Measurements from ENCODE around the gene RAB11FIP4.

RAB11FIP4 gene

DNA sequence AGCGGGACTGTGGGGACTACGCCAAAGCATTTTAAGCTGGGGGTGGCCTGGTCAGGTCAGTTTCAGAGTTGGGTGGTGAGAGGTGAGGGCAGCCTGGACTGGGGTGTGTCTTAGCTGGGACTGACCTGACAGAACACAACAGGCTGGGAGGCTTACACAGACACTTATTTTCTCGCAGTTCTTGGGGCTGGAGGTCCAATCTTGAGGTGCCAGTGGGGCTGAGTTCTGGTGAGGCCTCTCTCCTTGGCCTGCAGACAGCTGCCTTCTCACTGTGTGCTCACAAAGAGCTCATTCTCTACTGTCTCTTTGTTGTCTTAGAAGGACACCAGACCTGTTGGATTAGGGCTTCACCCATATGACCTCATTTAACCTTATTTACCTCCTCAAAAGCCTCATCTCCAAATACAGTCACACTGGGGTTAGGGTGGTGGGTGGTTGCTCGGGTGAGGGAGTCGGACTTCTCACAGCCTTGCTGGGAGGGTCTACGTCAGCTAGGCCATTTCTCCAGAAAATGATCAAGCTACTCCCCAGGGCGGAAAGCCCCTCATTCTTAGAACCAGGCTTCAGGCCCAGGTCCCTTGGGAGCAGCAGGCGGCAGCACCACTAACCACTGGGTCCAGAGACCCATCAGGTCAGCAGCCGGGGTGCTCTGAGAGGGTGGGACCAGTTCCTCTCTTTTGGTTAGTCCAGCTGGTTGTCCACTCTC, 149.3 kb downstream of the RAB11FIP4 start:
- TF ChIP-seq, protein P1, sequence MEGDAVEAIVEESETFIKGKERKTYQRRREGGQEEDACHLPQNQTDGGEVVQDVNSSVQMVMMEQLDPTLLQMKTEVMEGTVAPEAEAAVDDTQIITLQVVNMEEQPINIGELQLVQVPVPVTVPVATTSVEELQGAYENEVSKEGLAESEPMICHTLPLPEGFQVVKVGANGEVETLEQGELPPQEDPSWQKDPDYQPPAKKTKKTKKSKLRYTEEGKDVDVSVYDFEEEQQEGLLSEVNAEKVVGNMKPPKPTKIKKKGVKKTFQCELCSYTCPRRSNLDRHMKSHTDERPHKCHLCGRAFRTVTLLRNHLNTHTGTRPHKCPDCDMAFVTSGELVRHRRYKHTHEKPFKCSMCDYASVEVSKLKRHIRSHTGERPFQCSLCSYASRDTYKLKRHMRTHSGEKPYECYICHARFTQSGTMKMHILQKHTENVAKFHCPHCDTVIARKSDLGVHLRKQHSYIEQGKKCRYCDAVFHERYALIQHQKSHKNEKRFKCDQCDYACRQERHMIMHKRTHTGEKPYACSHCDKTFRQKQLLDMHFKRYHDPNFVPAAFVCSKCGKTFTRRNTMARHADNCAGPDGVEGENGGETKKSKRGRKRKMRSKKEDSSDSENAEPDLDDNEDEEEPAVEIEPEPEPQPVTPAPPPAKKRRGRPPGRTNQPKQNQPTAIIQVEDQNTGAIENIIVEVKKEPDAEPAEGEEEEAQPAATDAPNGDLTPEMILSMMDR (conservative IDR thresholded peaks at IDR 0.05): no peak
- no peak overlapping the region for H3K27ac ChIP-seq

DNA sequence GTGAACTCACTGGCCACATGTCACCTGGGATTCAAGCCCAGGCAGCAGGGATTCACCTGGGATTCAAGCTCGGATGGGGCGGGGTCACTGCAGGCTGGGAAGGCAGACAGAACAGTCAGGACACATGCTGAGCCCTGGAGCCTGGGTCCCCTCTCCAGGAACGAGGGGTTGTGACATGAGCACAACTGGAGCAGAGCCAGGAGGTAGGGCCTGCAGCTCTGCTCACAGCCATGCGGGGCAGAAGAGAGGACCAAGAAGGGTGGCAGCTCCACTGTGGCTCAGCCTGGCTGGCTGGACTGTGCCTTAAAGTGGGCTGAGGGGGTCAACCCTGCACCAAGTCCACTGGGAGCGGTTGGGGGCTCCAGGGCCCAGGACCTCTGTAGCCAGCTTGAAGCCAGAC, 150.1 kb downstream of the RAB11FIP4 start:
- TF ChIP-seq, protein P1 (conservative IDR thresholded peaks at IDR 0.05): no peak; the same call in 1 of the 2 replicates
- H3K27ac ChIP-seq: no peak overlapping the region

DNA sequence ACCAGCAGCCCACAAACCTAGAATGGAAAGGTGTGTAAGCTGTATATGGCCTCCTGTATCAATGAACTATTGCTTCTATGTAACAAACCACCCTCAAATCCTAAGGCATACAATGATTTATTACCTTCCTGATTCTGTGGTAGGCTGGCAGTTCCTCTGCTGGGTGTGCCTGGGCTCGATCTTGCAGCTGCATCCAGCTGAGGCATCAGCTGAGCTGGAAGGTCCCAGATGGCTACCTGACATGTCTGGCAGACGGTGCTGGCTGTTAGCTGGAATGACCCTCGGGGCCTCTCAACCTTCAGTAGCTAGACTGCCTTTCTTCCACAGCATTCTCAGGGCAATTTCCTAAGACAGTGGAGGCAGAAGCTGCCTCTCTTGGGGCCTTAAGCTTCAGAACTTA, 152.7 kb downstream of the RAB11FIP4 start:
- TF ChIP-seq, protein P1 (conservative IDR thresholded peaks at IDR 0.05): no peak
- no peak overlapping the region for H3K27ac ChIP-seq

DNA sequence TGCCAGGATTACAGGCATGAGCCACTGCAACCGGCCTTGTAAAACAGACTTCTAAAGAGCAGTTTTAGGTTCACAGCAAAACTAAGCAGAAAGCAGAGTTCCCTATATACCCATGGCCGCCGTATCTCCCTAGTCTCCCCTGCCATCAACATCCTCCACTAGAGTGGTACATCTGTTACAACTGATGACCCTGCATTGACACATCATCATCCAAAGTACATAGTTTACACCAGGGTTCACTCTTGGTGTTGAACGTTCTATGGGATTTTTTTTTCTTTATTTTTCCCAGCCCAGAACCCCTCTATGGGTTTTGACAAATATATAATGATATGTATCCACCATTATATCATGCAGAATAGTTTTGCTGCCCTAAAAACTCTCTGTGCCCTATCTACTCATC, 155.2 kb downstream of the RAB11FIP4 start:
- H3K27ac ChIP-seq: no peak overlapping the region
- TF ChIP-seq, protein P1 (conservative IDR thresholded peaks at IDR 0.05): no peak

DNA sequence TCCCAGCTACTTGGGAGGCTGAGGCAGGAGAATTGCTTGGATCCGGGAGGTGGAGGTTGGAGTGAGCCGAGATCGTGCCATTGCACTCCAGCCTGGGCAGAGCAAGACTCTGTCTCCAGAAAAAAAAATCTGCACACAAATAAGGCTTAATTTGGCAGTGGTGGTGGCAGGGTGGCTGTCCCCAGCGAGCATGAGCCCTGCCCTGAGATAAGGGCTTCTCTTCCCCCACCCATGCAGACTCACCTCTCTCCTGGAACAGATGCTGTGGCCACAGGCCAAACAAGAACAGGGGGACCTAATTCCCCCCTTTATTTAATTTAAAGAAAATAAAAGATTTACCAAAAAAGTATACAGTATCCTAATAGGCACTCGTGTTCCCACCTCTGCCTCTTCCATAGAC, 157.2 kb downstream of the RAB11FIP4 start:
- TF ChIP-seq, protein P1 (conservative IDR thresholded peaks at IDR 0.05): no peak
- H3K27ac ChIP-seq: peak overlapping the region; percentile 97

DNA sequence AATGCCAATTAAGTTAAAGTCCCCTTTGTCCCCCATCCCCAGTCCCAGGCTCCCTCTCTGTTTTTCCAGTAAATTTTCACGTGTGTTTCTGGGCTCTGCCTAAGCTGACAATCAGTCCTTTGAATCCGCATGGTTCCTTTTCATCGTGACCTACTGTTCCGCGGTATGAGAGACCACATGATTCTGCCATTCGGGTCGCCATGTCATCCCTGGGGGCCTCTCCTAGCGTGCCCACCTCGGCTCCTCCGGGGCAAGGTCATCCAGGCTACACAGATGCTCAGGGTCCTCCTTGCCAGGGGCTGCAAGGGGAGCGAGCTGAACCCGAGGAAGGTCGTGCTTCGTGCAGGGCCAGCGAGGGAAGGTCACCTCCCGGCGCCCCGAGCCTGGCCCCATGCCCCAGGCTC, 157.6 kb downstream of the RAB11FIP4 start:
- TF ChIP-seq, protein P1 (conservative IDR thresholded peaks at IDR 0.05): no peak

DNA sequence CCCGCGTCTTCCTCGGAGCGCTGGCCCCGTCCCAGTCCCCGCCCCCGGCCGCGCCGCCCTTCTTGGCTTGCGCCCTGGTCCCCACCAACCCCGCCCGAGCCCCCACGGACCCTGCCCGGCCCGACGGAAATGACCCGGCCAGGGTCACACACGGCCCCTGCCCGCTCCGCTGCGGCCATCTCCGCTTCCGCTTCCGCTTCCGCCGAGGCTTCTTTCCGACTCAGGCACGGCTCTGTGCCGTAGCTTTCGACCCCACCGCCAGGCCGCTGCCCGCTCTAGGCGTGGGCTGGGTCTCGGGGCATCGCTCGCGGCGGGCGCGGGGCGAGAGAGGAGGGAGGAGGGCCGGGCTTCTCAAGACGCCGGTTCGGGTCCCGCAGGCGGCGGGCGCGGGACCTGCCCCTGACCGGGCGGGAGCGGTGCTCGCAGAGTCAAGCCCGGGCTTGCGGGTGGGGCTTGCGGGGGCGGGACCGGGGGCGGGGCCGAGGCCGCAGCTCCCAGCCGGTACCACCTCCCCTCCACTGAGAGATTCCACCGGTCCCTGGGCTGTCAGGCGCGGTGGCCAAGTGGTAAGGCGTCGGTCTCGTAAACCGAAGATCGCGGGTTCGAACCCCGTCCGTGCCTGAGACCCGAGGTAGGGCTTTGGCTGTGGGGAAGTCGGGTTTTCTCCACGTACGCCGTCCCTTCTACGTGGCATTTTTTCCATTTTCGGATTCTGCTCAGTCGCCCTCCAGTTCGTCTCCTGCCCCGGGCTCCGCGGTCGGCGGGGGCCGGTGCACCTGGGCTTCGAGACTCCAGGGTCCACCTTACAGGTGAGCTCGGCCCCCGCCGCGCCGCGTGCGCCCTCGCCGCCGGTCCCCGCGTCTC, 158.3 kb downstream of the RAB11FIP4 start:
- TF ChIP-seq, protein P1 (conservative IDR thresholded peaks at IDR 0.05): 0 out of 2 replicates have a peak, but pooled peaks have one; percentile 10
- peak overlapping the region; percentile 97 for H3K27ac ChIP-seq

More for the DNA sequence above, 157.6 kb downstream of the RAB11FIP4 start:
- H3K27ac ChIP-seq: peak overlapping the region; percentile 97
